ENCODE measurements around the gene GPR160. TPM values are rescaled to one million over a fixed set of nuclear protein-coding genes. Genes with fewer than 3 reads are reported as not detected.

Gene GPR160
- total and polyA plus RNA-seq, 12 donors = 0.76 to 5.8 (median 1.6) TPM

GRCh38 chr3:170052398-170052797, 14.6 kb downstream of the GPR160 start:
- TF ChIP-seq CTCF (IDR thresholded peaks at IDR 0.05) = no peak
- TF ChIP-seq POLR2A (IDR thresholded peaks at IDR 0.05) = no peak
- intact Hi-C loops (cut with DNase I) = no loop called here
- no peak overlapping the region for H3K4me3 ChIP-seq

GRCh38 chr3:170054204-170054603, 16.4 kb downstream of the GPR160 start:
- H3K27ac ChIP-seq = no peak overlapping the region
- H3K4me1 ChIP-seq (replicated peaks in 1 of 2) = no peaks in the 10 kb centered on the region
- 92 to 95% (median 94%) methylated on average over 1 of the region's 1 CpG for WGBS, 4 donors
- no peaks in the 10 kb centered on the region for H3K27me3 ChIP-seq
- no peak overlapping the region for H3K4me3 ChIP-seq
- peak in 2 of 6 experiments; percentile 17 to 19 for TF ChIP-seq CTCF (IDR thresholded peaks at IDR 0.05)
- no peak for TF ChIP-seq POLR2A (IDR thresholded peaks at IDR 0.05)
- no peaks in the 10 kb centered on the region for H3K9me3 ChIP-seq (replicated peaks in 1 of 3)
- no peak for DNase-seq
- intact Hi-C loops (cut with DNase I) = no loop called here
- no peaks in the 10 kb centered on the region for H3K36me3 ChIP-seq (replicated peaks in 1 of 2)

More at GRCh38 chr3:170052398-170052797, 14.6 kb downstream of the GPR160 start:
- no peaks in the 10 kb centered on the region for H3K4me1 ChIP-seq (replicated peaks in 1 of 2)
- no peaks in the 10 kb centered on the region for H3K9me3 ChIP-seq (replicated peaks in 1 of 3)
- H3K36me3 ChIP-seq (replicated peaks in 1 of 2) = no peaks in the 10 kb centered on the region
- no peak overlapping the region for H3K27ac ChIP-seq
- no peak for DNase-seq
- no peaks in the 10 kb centered on the region for H3K27me3 ChIP-seq

DNA sequence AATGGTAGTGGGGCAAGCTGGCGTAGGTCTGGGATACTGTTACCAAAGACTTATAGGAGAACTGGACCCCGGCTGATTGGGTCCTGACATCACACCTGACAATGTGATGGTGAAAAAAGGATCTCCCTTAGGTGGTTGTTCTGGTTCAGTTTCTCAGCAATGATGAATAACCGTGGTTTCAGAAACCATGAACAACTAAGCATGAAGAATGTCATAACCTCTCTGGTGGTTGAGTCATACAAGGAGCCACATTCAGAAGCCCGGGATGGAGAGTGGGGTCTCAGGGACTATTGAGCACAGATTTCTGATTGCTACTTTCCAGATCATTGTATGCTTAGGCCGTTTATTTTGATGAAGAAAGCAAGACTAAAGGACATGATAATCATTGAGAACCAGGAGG, 17.4 kb downstream of the GPR160 start:
- Histone ChIP-seq H3K27me3 (no peaks in the 10 kb centered on the region), H3K4me1 (replicated peaks in 1 of 2) (no peaks in the 10 kb centered on the region), H3K27ac (no peak overlapping the region), H3K4me3 (no peak overlapping the region), H3K36me3 (replicated peaks in 1 of 2) (no peaks in the 10 kb centered on the region), H3K9me3 (replicated peaks in 1 of 3) (no peaks in the 10 kb centered on the region)
- TF ChIP-seq POLR2A (IDR thresholded peaks at IDR 0.05) = no peak
- TF ChIP-seq CTCF (IDR thresholded peaks at IDR 0.05) = no peak
- 74 to 84% (median 77%) methylated on average over 5 of the region's 5 CpGs for WGBS, 4 donors
- intact Hi-C loops (cut with DNase I) = no loop called here
- DNase-seq = no peak

- intact Hi-C loops (cut with DNase I) = no loop called here
- WGBS, 4 donors = 83 to 89% (median 88%) methylated on average over 3 of the region's 3 CpGs
- Histone ChIP-seq H3K4me1 (replicated peaks in 1 of 2) (no peaks in the 10 kb centered on the region), H3K27me3 (no peaks in the 10 kb centered on the region), H3K27ac (no peak overlapping the region), H3K4me3 (no peak overlapping the region), H3K36me3 (replicated peaks in 1 of 2) (no peaks in the 10 kb centered on the region), H3K9me3 (replicated peaks in 1 of 3) (no peaks in the 10 kb centered on the region)
- no peak for DNase-seq
- TF ChIP-seq CTCF (IDR thresholded peaks at IDR 0.05) = no peak
- no peak for TF ChIP-seq POLR2A (IDR thresholded peaks at IDR 0.05)
These were observed 19.1 kb downstream of the GPR160 start for GRCh38 chr3:170056710-170057454.

Measured in adrenal gland (tissue), 12 donors.